ENCODE measurements around the gene CHD1. TPM values are rescaled to one million over a fixed set of nuclear protein-coding genes. Genes with fewer than 3 reads are reported as not detected.

CHD1 gene
- total RNA-seq, 4 donors from 2014 or later = 51.4 to 83.0 (median 63.8) TPM

DNA sequence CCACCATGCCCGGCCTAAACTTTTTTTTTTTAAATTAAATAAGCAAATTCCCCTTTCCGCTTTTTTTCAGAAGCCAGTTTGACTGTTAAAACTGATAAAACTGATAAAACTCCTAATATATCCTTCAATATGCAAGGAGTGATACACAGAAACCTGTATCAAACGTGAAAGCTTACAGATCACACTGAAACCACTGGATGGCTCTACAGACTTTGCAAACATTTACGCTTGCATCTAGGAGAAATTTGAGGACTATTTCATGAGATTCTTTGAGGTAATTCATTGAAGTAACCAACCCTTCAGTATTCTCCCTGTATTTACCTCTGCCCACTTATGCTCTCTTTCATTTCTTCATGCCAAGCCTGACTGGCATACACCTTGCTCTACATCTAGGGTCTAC, 40.6 kb upstream of the CHD1 start:
- Histone ChIP-seq H3K27ac (no peak overlapping the region), H3K4me1 (no peaks in the 10 kb centered on the region), H3K4me3 (replicated peaks in 1 of 3) (no peak overlapping the region), H3K36me3 (no peaks in the 10 kb centered on the region), H3K9me3 (no peaks in the 10 kb centered on the region), H3K27me3 (no peaks in the 10 kb centered on the region)
- TF ChIP-seq, protein P1, sequence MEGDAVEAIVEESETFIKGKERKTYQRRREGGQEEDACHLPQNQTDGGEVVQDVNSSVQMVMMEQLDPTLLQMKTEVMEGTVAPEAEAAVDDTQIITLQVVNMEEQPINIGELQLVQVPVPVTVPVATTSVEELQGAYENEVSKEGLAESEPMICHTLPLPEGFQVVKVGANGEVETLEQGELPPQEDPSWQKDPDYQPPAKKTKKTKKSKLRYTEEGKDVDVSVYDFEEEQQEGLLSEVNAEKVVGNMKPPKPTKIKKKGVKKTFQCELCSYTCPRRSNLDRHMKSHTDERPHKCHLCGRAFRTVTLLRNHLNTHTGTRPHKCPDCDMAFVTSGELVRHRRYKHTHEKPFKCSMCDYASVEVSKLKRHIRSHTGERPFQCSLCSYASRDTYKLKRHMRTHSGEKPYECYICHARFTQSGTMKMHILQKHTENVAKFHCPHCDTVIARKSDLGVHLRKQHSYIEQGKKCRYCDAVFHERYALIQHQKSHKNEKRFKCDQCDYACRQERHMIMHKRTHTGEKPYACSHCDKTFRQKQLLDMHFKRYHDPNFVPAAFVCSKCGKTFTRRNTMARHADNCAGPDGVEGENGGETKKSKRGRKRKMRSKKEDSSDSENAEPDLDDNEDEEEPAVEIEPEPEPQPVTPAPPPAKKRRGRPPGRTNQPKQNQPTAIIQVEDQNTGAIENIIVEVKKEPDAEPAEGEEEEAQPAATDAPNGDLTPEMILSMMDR (IDR thresholded peaks at IDR 0.05) = no peak
- TF ChIP-seq POLR2A (IDR thresholded peaks at IDR 0.05) = no peak
- DNase-seq = no peak
- 88 to 91% methylated on average over 4 of the region's 4 CpGs for WGBS, 2 donors
- intact Hi-C loops (cut with DNase I) = no loop called here

DNA sequence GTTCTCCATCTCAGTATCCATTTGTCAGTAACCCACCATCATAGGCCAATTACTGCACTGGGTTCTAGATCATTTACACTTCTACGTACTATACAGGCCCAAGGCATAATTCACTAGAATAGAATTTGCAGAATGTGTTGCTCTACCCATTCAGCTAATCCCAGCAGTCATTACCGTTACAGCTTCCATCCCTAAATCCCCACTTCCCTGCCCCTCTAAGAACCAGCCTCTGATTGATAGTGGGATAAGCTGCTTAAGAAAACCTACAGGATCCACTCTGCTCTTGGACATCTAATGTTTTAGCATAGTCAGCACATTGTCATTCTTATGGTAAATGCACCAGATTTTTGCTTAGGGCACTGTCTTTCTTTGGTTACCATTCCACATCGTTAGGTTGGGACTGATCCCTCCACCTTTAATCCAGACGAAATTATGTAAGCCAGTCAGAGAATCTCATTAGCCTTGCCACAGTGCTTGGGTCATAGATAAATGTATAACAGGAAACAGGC, 39.3 kb upstream of the CHD1 start:
- no peak for DNase-seq
- 72 to 74% methylated on average over 4 of the region's 4 CpGs for WGBS, 2 donors
- intact Hi-C loops (cut with DNase I) = no loop called here

DNA sequence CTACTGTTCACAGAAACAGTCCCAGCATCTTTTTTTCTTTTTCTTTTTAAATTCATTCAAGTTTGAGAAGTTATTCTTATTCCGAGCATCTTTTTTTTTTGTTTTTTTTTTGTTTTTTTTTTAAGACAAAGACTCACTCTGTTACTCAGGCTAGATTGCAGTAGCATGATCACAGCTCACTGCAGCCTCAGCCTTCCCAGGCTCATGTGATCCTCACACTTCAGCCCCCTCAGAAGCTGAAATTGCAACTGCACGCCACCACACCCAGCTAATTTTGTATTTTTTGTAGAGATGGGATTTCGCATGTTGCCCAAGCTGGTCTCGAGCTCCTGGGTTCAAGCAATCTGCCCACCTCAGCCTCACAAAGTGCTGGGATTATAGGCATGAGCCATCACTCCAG, 36.4 kb upstream of the CHD1 start:
- intact Hi-C loops (cut with DNase I) = no loop called here
- DNase-seq = no peak
- WGBS, 2 donors = 97 to 98% methylated on average over 4 of the region's 4 CpGs
- Histone ChIP-seq H3K9me3 (no peaks in the 10 kb centered on the region), H3K4me1 (no peaks in the 10 kb centered on the region), H3K4me3 (replicated peaks in 1 of 3) (no peak overlapping the region), H3K27me3 (no peaks in the 10 kb centered on the region), H3K27ac (no peak overlapping the region), H3K36me3 (no peaks in the 10 kb centered on the region)
- TF ChIP-seq, protein P1 (IDR thresholded peaks at IDR 0.05) = no peak
- no peak for TF ChIP-seq POLR2A (IDR thresholded peaks at IDR 0.05)

More for the DNA sequence above, 39.3 kb upstream of the CHD1 start:
- Histone ChIP-seq H3K36me3 (no peaks in the 10 kb centered on the region), H3K9me3 (no peaks in the 10 kb centered on the region), H3K4me3 (replicated peaks in 1 of 3) (no peak overlapping the region), H3K27me3 (no peaks in the 10 kb centered on the region), H3K4me1 (no peaks in the 10 kb centered on the region), H3K27ac (no peak overlapping the region)
- TF ChIP-seq, protein P1 (IDR thresholded peaks at IDR 0.05) = no peak
- TF ChIP-seq POLR2A (IDR thresholded peaks at IDR 0.05) = no peak

DNA sequence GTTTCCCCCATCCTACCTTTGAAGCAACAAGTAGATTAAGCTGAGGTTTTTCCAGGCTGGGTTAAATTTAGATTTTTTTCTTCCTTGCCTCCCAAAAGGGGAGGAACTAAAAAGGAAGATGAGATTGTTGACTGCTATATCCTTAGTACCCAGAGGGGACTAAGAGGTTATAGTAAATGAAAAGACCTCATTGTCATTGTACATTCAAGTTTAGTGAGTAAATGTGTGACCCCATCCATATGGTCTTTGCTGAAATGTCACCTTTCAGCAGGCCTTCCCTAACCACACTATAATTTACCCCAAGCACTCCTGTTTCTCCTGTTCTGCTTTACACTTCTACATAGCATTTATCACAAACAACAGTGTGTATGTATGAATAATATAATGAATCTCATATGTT, 35.8 kb upstream of the CHD1 start:
- DNase-seq = no peak
- H3K4me1 ChIP-seq = no peaks in the 10 kb centered on the region
- H3K36me3 ChIP-seq = no peaks in the 10 kb centered on the region
- no peaks in the 10 kb centered on the region for H3K27me3 ChIP-seq
- intact Hi-C loops (cut with DNase I) = no loop called here
- no peak for TF ChIP-seq POLR2A (IDR thresholded peaks at IDR 0.05)
- TF ChIP-seq, protein P1 (IDR thresholded peaks at IDR 0.05) = no peak
- H3K9me3 ChIP-seq = no peaks in the 10 kb centered on the region
- no peak overlapping the region for H3K27ac ChIP-seq
- H3K4me3 ChIP-seq (replicated peaks in 1 of 3) = no peak overlapping the region

DNA sequence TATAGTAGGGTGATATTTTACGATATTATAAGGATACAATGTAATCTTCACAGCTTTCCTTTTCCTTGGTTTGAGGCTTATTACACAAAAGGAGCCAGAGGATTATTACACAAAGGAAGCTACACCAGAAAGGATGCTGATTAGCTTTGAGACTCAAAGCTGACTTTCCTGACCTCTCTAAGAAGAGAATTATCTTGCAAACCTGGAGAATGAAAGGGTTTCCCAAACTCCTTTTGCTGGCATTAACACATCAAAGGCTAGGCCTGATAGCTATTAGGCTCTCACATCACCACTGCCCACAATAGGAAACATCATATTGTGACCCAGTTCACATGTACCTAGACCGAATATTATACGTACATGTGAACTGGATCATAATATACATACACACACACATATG, 34.2 kb upstream of the CHD1 start:
- intact Hi-C loops (cut with DNase I) = no loop called here
- DNase-seq = no peak
- Histone ChIP-seq H3K4me1 (no peaks in the 10 kb centered on the region), H3K9me3 (no peaks in the 10 kb centered on the region), H3K27me3 (no peaks in the 10 kb centered on the region), H3K36me3 (no peaks in the 10 kb centered on the region), H3K4me3 (replicated peaks in 1 of 3) (no peak overlapping the region), H3K27ac (no peak overlapping the region)
- whole genome bisulfite sequencing, 2 donors = 67 to 76% methylated on average over 3 of the region's 3 CpGs
- TF ChIP-seq, protein P1 (IDR thresholded peaks at IDR 0.05) = no peak
- no peak for TF ChIP-seq POLR2A (IDR thresholded peaks at IDR 0.05)

Measured in thyroid gland (tissue), 4 donors.